HG03521 (cell line): ENCODE results near the gene CATSPERE.
"Not testable (repeated sequence)": the region's sequence is repeated elsewhere in the genome, so short reads cannot be mapped to it uniquely, and the experiment has no call there.

Experiments used
- ATAC-seq: cut with Tn5 transposase; IDR thresholded peaks from one replicate; pipeline ENCODE4 v1.9.1; 2021; ENCODE audit warnings: mild to moderate bottlenecking, moderate library complexity; ENCODE audit not compliant: unreplicated experiment

CATSPERE gene

GRCh38 chr1:244515680-244516079 is 54.6 kb downstream of the CATSPERE start:
- no peak for ATAC-seq

GRCh38 chr1:244536316-244536715 is 75.2 kb downstream of the CATSPERE start:
- ATAC-seq: no peak

GRCh38 chr1:244545511-244545910 is 84.4 kb downstream of the CATSPERE start:
- no peak for ATAC-seq

GRCh38 chr1:244548558-244549115 is 87.6 kb downstream of the CATSPERE start:
- no peak for ATAC-seq

- no peak for ATAC-seq
Measured at GRCh38 chr1:244552336-244552735, 91.3 kb downstream of the CATSPERE start.

GRCh38 chr1:244556263-244556662 is 95.2 kb downstream of the CATSPERE start:
- no peak for ATAC-seq

GRCh38 chr1:244557565-244557964 is 96.5 kb downstream of the CATSPERE start:
- ATAC-seq: no peak

GRCh38 chr1:244559561-244559960 is 98.5 kb downstream of the CATSPERE start:
- ATAC-seq: no peak

- ATAC-seq: not testable (repeated sequence)
Measured at GRCh38 chr1:244562877-244563276, 101.8 kb downstream of the CATSPERE start.

GRCh38 chr1:244573768-244574167 is 112.7 kb downstream of the CATSPERE start:
- ATAC-seq: no peak

GRCh38 chr1:244576259-244576892 is 115.3 kb downstream of the CATSPERE start:
- no peak for ATAC-seq

GRCh38 chr1:244578205-244578604 is 117.1 kb downstream of the CATSPERE start:
- not testable (repeated sequence) for ATAC-seq

GRCh38 chr1:244583358-244583982 is 122.4 kb downstream of the CATSPERE start:
- ATAC-seq: no peak

GRCh38 chr1:244585867-244586266 is 124.8 kb downstream of the CATSPERE start:
- no peak for ATAC-seq

GRCh38 chr1:244590670-244591069 is 129.6 kb downstream of the CATSPERE start:
- no peak for ATAC-seq

- ATAC-seq: no peak
Measured at GRCh38 chr1:244598611-244599010, 137.5 kb downstream of the CATSPERE start.

- ATAC-seq: peak; percentile 94
Measured at GRCh38 chr1:244599937-244600350, 138.9 kb downstream of the CATSPERE start.

- ATAC-seq: no peak
Measured at GRCh38 chr1:244601336-244601735, 140.3 kb downstream of the CATSPERE start.

GRCh38 chr1:244603498-244603897 is 142.4 kb downstream of the CATSPERE start:
- ATAC-seq: no peak

GRCh38 chr1:244605835-244606370 is 144.8 kb downstream of the CATSPERE start:
- ATAC-seq: no peak

GRCh38 chr1:244614113-244614836 is 153.2 kb downstream of the CATSPERE start:
- ATAC-seq: no peak
